ENCODE measurements around the gene KRTAP16-1. TPM values are rescaled to one million over a fixed set of nuclear protein-coding genes. Genes with fewer than 3 reads are reported as not detected.

Gene KRTAP16-1
- total and polyA plus RNA-seq, 5 donors = not detected

GRCh38 chr17:41340934-41341861 lies 32.1 kb upstream of the KRTAP16-1 start:
- Histone ChIP-seq H3K4me1 (ENCODE audit: control insufficient read depth, insufficient read depth, low read length) (no peaks in the 10 kb centered on the region), H3K9me3 (ENCODE audit: control insufficient read depth, low read length) (peaks cover 2% of the 10 kb centered on the region), H3K27me3 (ENCODE audit: control insufficient read depth, insufficient read depth) (no peaks in the 10 kb centered on the region), H3K27ac (ENCODE audit: low read length) (no peak overlapping the region), H3K4me3 (ENCODE audit: low read length) (no peak overlapping the region)
- DNase-seq (no peak), ATAC-seq (no peak)
- WGBS = 76% methylated on average over 7 of the region's 7 CpGs
- intact Hi-C loops (cut with DNase I) = no loop called here

GRCh38 chr17:41340494-41340893 lies 31.4 kb upstream of the KRTAP16-1 start:
- no peak for ATAC-seq
- no peak overlapping the region for H3K4me3 ChIP-seq (ENCODE audit: low read length)
- H3K27ac ChIP-seq (ENCODE audit: low read length) = no peak overlapping the region
- no peaks in the 10 kb centered on the region for H3K27me3 ChIP-seq (ENCODE audit: control insufficient read depth, insufficient read depth)
- intact Hi-C loops (cut with DNase I) = no loop called here
- peaks cover 2% of the 10 kb centered on the region for H3K9me3 ChIP-seq (ENCODE audit: control insufficient read depth, low read length)
- DNase-seq = no peak
- H3K4me1 ChIP-seq (ENCODE audit: control insufficient read depth, insufficient read depth, low read length) = no peaks in the 10 kb centered on the region
- WGBS = 52% methylated on average over 3 of the region's 3 CpGs

GRCh38 chr17:41339571-41340172 lies 30.6 kb upstream of the KRTAP16-1 start:
- intact Hi-C loops (cut with DNase I) = no loop called here
- no peak overlapping the region for H3K27ac ChIP-seq (ENCODE audit: low read length)
- no peaks in the 10 kb centered on the region for H3K4me1 ChIP-seq (ENCODE audit: control insufficient read depth, insufficient read depth, low read length)
- no peaks in the 10 kb centered on the region for H3K27me3 ChIP-seq (ENCODE audit: control insufficient read depth, insufficient read depth)
- ATAC-seq (no peak), DNase-seq (no peak)
- peaks cover 2% of the 10 kb centered on the region for H3K9me3 ChIP-seq (ENCODE audit: control insufficient read depth, low read length)
- WGBS = 53% methylated on average over 2 of the region's 2 CpGs
- H3K4me3 ChIP-seq (ENCODE audit: low read length) = no peak overlapping the region

- no peak overlapping the region for H3K27ac ChIP-seq (ENCODE audit: low read length)
- 41% methylated on average over 5 of the region's 5 CpGs for WGBS
- DNase-seq (no peak), ATAC-seq (no peak)
- intact Hi-C loops (cut with DNase I) = no loop called here
- H3K9me3 ChIP-seq (ENCODE audit: control insufficient read depth, low read length) = peaks cover 2% of the 10 kb centered on the region
- no peaks in the 10 kb centered on the region for H3K27me3 ChIP-seq (ENCODE audit: control insufficient read depth, insufficient read depth)
- H3K4me1 ChIP-seq (ENCODE audit: control insufficient read depth, insufficient read depth, low read length) = no peaks in the 10 kb centered on the region
- no peak overlapping the region for H3K4me3 ChIP-seq (ENCODE audit: low read length)
These were observed 29.9 kb upstream of the KRTAP16-1 start for GRCh38 chr17:41338961-41339485.

- WGBS = 100% methylated on average over 1 of the region's 1 CpG
- intact Hi-C loops (cut with DNase I) = no loop called here
- no peak for DNase-seq
- H3K4me3 ChIP-seq (ENCODE audit: low read length) = no peak overlapping the region
- H3K27me3 ChIP-seq (ENCODE audit: control insufficient read depth, insufficient read depth) = no peaks in the 10 kb centered on the region
- no peak overlapping the region for H3K27ac ChIP-seq (ENCODE audit: low read length)
- no peaks in the 10 kb centered on the region for H3K9me3 ChIP-seq (ENCODE audit: control insufficient read depth, low read length)
- ATAC-seq = no peak
- H3K4me1 ChIP-seq (ENCODE audit: control insufficient read depth, insufficient read depth, low read length) = no peaks in the 10 kb centered on the region
These were observed 26.6 kb upstream of the KRTAP16-1 start for GRCh38 chr17:41335747-41336146.

GRCh38 chr17:41334385-41335305 lies 25.5 kb upstream of the KRTAP16-1 start:
- WGBS = 66% methylated on average over 6 of the region's 6 CpGs
- intact Hi-C loops (cut with DNase I) = no loop called here
- Histone ChIP-seq H3K27ac (ENCODE audit: low read length) (no peak overlapping the region), H3K27me3 (ENCODE audit: control insufficient read depth, insufficient read depth) (no peaks in the 10 kb centered on the region), H3K4me3 (ENCODE audit: low read length) (no peak overlapping the region), H3K4me1 (ENCODE audit: control insufficient read depth, insufficient read depth, low read length) (no peaks in the 10 kb centered on the region), H3K9me3 (ENCODE audit: control insufficient read depth, low read length) (no peaks in the 10 kb centered on the region)
- DNase-seq (no peak), ATAC-seq (no peak)

- DNase-seq = no peak
- no peak overlapping the region for H3K27ac ChIP-seq (ENCODE audit: low read length)
- no peak overlapping the region for H3K4me3 ChIP-seq (ENCODE audit: low read length)
- WGBS = 90% methylated on average over 3 of the region's 3 CpGs
- ATAC-seq = no peak
- no peaks in the 10 kb centered on the region for H3K9me3 ChIP-seq (ENCODE audit: control insufficient read depth, low read length)
- H3K27me3 ChIP-seq (ENCODE audit: control insufficient read depth, insufficient read depth) = no peaks in the 10 kb centered on the region
- intact Hi-C loops (cut with DNase I) = no loop called here
- H3K4me1 ChIP-seq (ENCODE audit: control insufficient read depth, insufficient read depth, low read length) = no peaks in the 10 kb centered on the region
These were observed 24.7 kb upstream of the KRTAP16-1 start for GRCh38 chr17:41333836-41334235.

GRCh38 chr17:41333098-41333497 lies 24.0 kb upstream of the KRTAP16-1 start:
- H3K4me3 ChIP-seq (ENCODE audit: low read length) = no peak overlapping the region
- no peaks in the 10 kb centered on the region for H3K9me3 ChIP-seq (ENCODE audit: control insufficient read depth, low read length)
- WGBS = 95% methylated on average over 5 of the region's 5 CpGs
- no peak for ATAC-seq
- no peaks in the 10 kb centered on the region for H3K4me1 ChIP-seq (ENCODE audit: control insufficient read depth, insufficient read depth, low read length)
- no peak for DNase-seq
- H3K27ac ChIP-seq (ENCODE audit: low read length) = no peak overlapping the region
- intact Hi-C loops (cut with DNase I) = no loop called here
- no peaks in the 10 kb centered on the region for H3K27me3 ChIP-seq (ENCODE audit: control insufficient read depth, insufficient read depth)

GRCh38 chr17:41332239-41332638 lies 23.1 kb upstream of the KRTAP16-1 start:
- no peaks in the 10 kb centered on the region for H3K9me3 ChIP-seq (ENCODE audit: control insufficient read depth, low read length)
- 77% methylated on average over 2 of the region's 2 CpGs for WGBS
- ATAC-seq (no peak), DNase-seq (no peak)
- no peak overlapping the region for H3K4me3 ChIP-seq (ENCODE audit: low read length)
- intact Hi-C loops (cut with DNase I) = no loop called here
- no peaks in the 10 kb centered on the region for H3K27me3 ChIP-seq (ENCODE audit: control insufficient read depth, insufficient read depth)
- H3K4me1 ChIP-seq (ENCODE audit: control insufficient read depth, insufficient read depth, low read length) = no peaks in the 10 kb centered on the region
- no peak overlapping the region for H3K27ac ChIP-seq (ENCODE audit: low read length)

- Histone ChIP-seq H3K27ac (ENCODE audit: low read length) (no peak overlapping the region), H3K27me3 (ENCODE audit: control insufficient read depth, insufficient read depth) (no peaks in the 10 kb centered on the region), H3K4me1 (ENCODE audit: control insufficient read depth, insufficient read depth, low read length) (no peaks in the 10 kb centered on the region), H3K4me3 (ENCODE audit: low read length) (no peak overlapping the region), H3K9me3 (ENCODE audit: control insufficient read depth, low read length) (no peaks in the 10 kb centered on the region)
- intact Hi-C loops (cut with DNase I) = no loop called here
- DNase-seq (no peak), ATAC-seq (no peak)
- WGBS = 63% methylated on average over 7 of the region's 7 CpGs
These were observed 22.5 kb upstream of the KRTAP16-1 start for GRCh38 chr17:41331606-41332005.
